Sigmoid colon (tissue), 7 donors: Measurements from ENCODE around the gene MTG2. TPM values are rescaled to one million over a fixed set of nuclear protein-coding genes. Genes with fewer than 3 reads are reported as not detected.
"Not testable (repeated sequence)": the region's sequence is repeated elsewhere in the genome, so short reads cannot be mapped to it uniquely, and the experiment has no call there.

ENCODE experiments used
- DNase-seq: peaks from one replicate; pipeline ENCODE4 v3.0.0-alpha.2; 2019
- H3K27ac ChIP-seq, 4 donors: fragments of 200-600 bp; sonication (generic); one replicate each; pipeline ENCODE4 v1.5.1; 2016 to 2019; ENCODE audit warnings: mild to moderate bottlenecking in 1 of 4
- H3K27me3 ChIP-seq, 3 donors: fragments of 200-600 bp; sonication (generic); one replicate each; pipeline ENCODE4 v1.5.1; 2019; ENCODE audit warnings: mild to moderate bottlenecking in 1 of 3
- H3K36me3 ChIP-seq, 4 donors: fragments of 200-600 bp; sonication (generic); one replicate each; pipeline ENCODE4 v1.5.1; 2016 to 2019
- H3K4me1 ChIP-seq, 4 donors: fragments of 200-600 bp; sonication (generic); one replicate each; pipeline ENCODE4 v1.5.1; 2017 to 2019
- H3K4me3 ChIP-seq, 4 donors: fragments of 200-600 bp; sonication (generic); one replicate each; pipeline ENCODE4 v1.5.1; 2017 to 2019; ENCODE audit warnings: mild to moderate bottlenecking in 2 of 4, moderate library complexity in 1 of 4
- H3K9me3 ChIP-seq, 4 donors: fragments of 200-600 bp in 3 of 4; sonication (generic) in 3 of 4; one replicate each; pipeline versions ENCODE4 v1.5.1 to v1.6.1; 2013 to 2019
- EP300 ChIP-seq, 4 donors: sonication (generic); formaldehyde crosslinking; IDR thresholded peaks; one replicate each; pipeline ENCODE4 v1.6.1; 2017; ENCODE audit warnings: antibody characterized with exemption in 4 of 4
- POLR2A ChIP-seq, 2 donors: fragments of 450-650 bp; IDR thresholded peaks; one replicate each; pipeline ENCODE4 v1.6.1; 2016; ENCODE audit warnings: antibody characterized with exemption in 2 of 2, mild to moderate bottlenecking in 2 of 2, moderate library complexity in 2 of 2
- POLR2AphosphoS5 ChIP-seq, 4 donors: sonication (generic); formaldehyde crosslinking; IDR thresholded peaks; one replicate each; pipeline ENCODE4 v1.6.1; 2017; ENCODE audit warnings: antibody characterized with exemption in 4 of 4
- whole genome bisulfite sequencing, 2 donors: extraction: QIAGEN DNeasy Blood & Tissue Kit; methylation state at CpG; one replicate each; pipeline ENCODE4 v1.1.7; 2013; 5-methylcytosine and 5-hydroxymethylcytosine counted together
- intact Hi-C: fragments of 100-400 bp; cut with DNase I; formaldehyde crosslinking; loops from one replicate; pipeline ENCODE4 v1.15.1; 2023
- polyA plus RNA-seq, 3 donors: library from polyadenylated mRNA; stranded (reverse); fragments of 200-250 nt; gene quantifications; one replicate each; pipeline ENCODE4 v1.2.3, GENCODE V29; 2013
- total RNA-seq, 4 donors: library from RNA; depleted of rRNA; stranded (reverse); fragments of >200 nt; gene quantifications; one replicate each; pipeline ENCODE4 v1.1.0, GENCODE V29; 2016
- TF ChIP-seq, protein P1 (sequence below), 4 experiments: fragments of 450-650 bp in 3 of 4; fragments of 200-600 bp in 1 of 4; IDR thresholded peaks; one replicate each; pipeline ENCODE4 v1.5.1; 2016 to 2019; ENCODE audit warnings: antibody characterized with exemption in 4 of 4, mild to moderate bottlenecking in 3 of 4, moderate library complexity in 2 of 4
- donor health status: healthy with polysubstance abuse.
- donor health status: Bipolar disorder and iron deficiency.
- donor health status: healthy.

Gene MTG2
- total and polyA plus RNA-seq, 7 donors: 13.3 to 32.3 (median 23.9) TPM

GRCh38 chr20:62147528-62147927 is 35.3 kb upstream of the MTG2 start:
- H3K4me1 ChIP-seq: peaks cover 0 to 27% (median 16%) of the 10 kb centered on the region in 4 donors
- intact Hi-C loops: loop anchor here (10.0 kb wide), 1 partner anchor 237 kb away; the partner anchor contains the start of gene RPS21
- TF ChIP-seq EP300 (IDR thresholded peaks at IDR 0.05): no peak
- no peak for TF ChIP-seq POLR2AphosphoS5 (IDR thresholded peaks at IDR 0.05)
- TF ChIP-seq, protein P1, sequence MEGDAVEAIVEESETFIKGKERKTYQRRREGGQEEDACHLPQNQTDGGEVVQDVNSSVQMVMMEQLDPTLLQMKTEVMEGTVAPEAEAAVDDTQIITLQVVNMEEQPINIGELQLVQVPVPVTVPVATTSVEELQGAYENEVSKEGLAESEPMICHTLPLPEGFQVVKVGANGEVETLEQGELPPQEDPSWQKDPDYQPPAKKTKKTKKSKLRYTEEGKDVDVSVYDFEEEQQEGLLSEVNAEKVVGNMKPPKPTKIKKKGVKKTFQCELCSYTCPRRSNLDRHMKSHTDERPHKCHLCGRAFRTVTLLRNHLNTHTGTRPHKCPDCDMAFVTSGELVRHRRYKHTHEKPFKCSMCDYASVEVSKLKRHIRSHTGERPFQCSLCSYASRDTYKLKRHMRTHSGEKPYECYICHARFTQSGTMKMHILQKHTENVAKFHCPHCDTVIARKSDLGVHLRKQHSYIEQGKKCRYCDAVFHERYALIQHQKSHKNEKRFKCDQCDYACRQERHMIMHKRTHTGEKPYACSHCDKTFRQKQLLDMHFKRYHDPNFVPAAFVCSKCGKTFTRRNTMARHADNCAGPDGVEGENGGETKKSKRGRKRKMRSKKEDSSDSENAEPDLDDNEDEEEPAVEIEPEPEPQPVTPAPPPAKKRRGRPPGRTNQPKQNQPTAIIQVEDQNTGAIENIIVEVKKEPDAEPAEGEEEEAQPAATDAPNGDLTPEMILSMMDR (IDR thresholded peaks at IDR 0.05): no peak
- no peak for TF ChIP-seq POLR2A (IDR thresholded peaks at IDR 0.05)

GRCh38 chr20:62148383-62148782 is 34.4 kb upstream of the MTG2 start:
- not testable (repeated sequence) for H3K36me3 ChIP-seq, DNase-seq, H3K9me3 ChIP-seq, H3K27ac ChIP-seq, H3K27me3 ChIP-seq, H3K4me3 ChIP-seq
- H3K4me1 ChIP-seq: peaks cover 0 to 27% (median 16%) of the 10 kb centered on the region in 4 donors
- intact Hi-C loops: loop anchor here (10.0 kb wide), 1 partner anchor 236 kb away; the partner anchor contains the start of gene RPS21
- WGBS, 2 donors: 90 to 96% methylated on average over 10 of the region's 10 CpGs

More at GRCh38 chr20:62147528-62147927, 35.3 kb upstream of the MTG2 start:
- H3K27me3 ChIP-seq: no peaks in the 10 kb centered on the region
- no peak overlapping the region for H3K4me3 ChIP-seq
- WGBS, 2 donors: 95 to 97% methylated on average over 9 of the region's 9 CpGs
- no peaks in the 10 kb centered on the region for H3K9me3 ChIP-seq
- no peak overlapping the region for H3K27ac ChIP-seq
- no peaks in the 10 kb centered on the region for H3K36me3 ChIP-seq
- DNase-seq: no peak

DNA sequence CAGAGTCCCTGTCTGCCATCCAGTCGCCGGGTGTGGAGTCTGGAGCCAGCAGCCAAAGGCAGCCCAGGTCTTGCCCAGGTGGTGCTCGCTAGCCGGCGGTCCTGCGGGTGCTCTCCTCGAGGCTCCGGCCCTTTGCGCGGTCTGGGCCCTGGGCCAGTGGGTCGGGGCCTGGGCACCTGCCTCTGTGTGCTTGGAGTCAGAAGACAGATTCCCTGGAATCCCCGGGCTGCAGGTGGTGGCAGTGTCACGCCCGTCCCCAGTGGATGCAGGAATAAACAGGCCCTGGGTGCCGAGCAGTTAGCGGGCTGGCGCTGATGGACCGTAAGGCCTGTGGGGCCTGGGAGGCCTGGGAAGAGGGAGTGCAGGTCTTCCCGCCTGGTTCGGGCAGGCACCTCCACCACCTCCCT is 33.9 kb upstream of the MTG2 start:
- intact Hi-C loops: loop anchor here (10.0 kb wide), 1 partner anchor 236 kb away; the partner anchor contains the start of gene RPS21
- Histone ChIP-seq H3K4me1 (peaks cover 0 to 27% (median 16%) of the 10 kb centered on the region in 4 donors), H3K4me3 (no peak overlapping the region), H3K36me3 (no peaks in the 10 kb centered on the region), H3K9me3 (no peaks in the 10 kb centered on the region), H3K27ac (no peak overlapping the region), H3K27me3 (no peaks in the 10 kb centered on the region)
- no peak for DNase-seq
- no peak for TF ChIP-seq POLR2A (IDR thresholded peaks at IDR 0.05)
- TF ChIP-seq POLR2AphosphoS5 (IDR thresholded peaks at IDR 0.05): no peak
- TF ChIP-seq, protein P1 (IDR thresholded peaks at IDR 0.05): no peak
- no peak for TF ChIP-seq EP300 (IDR thresholded peaks at IDR 0.05)
- WGBS, 2 donors: 84 to 89% methylated on average over 20 of the region's 20 CpGs

DNA sequence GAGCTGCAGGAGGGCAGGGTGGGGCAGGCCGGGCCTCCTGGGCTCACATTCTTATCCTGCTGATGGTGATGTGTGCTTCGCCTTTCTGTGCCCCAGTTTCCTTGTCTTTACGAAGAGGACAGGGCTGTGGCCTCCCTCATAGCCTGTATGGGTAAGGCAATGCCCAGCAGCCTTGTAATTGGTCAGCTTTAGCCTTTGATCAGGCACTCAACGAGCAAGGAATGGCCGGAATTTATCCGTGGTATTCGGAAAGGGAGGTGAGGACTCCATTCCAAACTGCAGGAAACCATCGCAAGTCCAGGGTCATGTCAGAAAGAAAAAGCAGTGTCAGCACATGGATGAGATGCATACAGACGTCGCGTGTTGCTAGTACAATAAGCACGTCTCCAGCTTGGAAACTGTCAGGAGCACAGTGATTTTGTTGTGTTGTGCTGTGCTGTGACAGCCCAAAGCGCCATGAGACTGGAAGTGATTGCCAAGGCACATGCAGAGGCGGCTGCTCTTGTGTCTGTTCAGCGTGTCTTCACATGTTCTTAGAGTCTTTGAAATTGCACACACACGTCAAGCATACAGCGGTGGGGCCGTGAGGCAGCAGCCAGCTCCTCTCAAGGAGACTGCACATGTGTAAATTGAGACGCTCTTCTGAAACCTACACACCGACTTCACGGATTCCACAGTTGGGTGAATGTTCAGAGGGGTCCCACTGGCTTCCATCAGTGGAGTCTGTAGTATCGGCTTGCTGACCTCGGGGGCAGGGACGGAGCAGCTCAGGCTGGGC is 33.1 kb upstream of the MTG2 start:
- Histone ChIP-seq H3K27me3 (no peaks in the 10 kb centered on the region), H3K9me3 (no peaks in the 10 kb centered on the region), H3K36me3 (peaks cover 0 to 5% (median 0%) of the 10 kb centered on the region in 4 donors), H3K4me3 (no peak overlapping the region), H3K27ac (no peak overlapping the region), H3K4me1 (peaks cover 0 to 24% (median 13%) of the 10 kb centered on the region in 4 donors)
- no peak for DNase-seq
- TF ChIP-seq EP300 (IDR thresholded peaks at IDR 0.05) (no peak), POLR2AphosphoS5 (IDR thresholded peaks at IDR 0.05) (no peak), POLR2A (IDR thresholded peaks at IDR 0.05) (no peak)
- TF ChIP-seq, protein P1 (IDR thresholded peaks at IDR 0.05): no peak
- 85 to 89% methylated on average over 24 of the region's 24 CpGs for WGBS, 2 donors
- intact Hi-C loops: loop anchor here (10.0 kb wide), 1 partner anchor 235 kb away; the partner anchor contains the start of gene RPS21

- Histone ChIP-seq H3K36me3 (peaks cover 0 to 5% (median 0%) of the 10 kb centered on the region in 4 donors), H3K27ac (no peak overlapping the region), H3K9me3 (no peaks in the 10 kb centered on the region), H3K27me3 (no peaks in the 10 kb centered on the region), H3K4me3 (no peak overlapping the region), H3K4me1 (peaks cover 0 to 19% (median 7%) of the 10 kb centered on the region in 4 donors)
- no peak for DNase-seq
- TF ChIP-seq POLR2A (IDR thresholded peaks at IDR 0.05): no peak
- TF ChIP-seq POLR2AphosphoS5 (IDR thresholded peaks at IDR 0.05): no peak
- TF ChIP-seq EP300 (IDR thresholded peaks at IDR 0.05): no peak
- TF ChIP-seq, protein P1 (IDR thresholded peaks at IDR 0.05): no peak
- 96 to 97% methylated on average over 11 of the region's 11 CpGs for WGBS, 2 donors
- intact Hi-C loops: no loop called here
Measured at GRCh38 chr20:62150310-62150575, 32.6 kb upstream of the MTG2 start.
